Left ventricle myocardium inferior (tissue), 1 donor: ENCODE measurements around the gene CHRNA9. TPM values are rescaled to one million over a fixed set of nuclear protein-coding genes. Genes with fewer than 3 reads are reported as not detected.

Source experiments
- DNase-seq: peaks from one replicate; pipeline ENCODE4 v3.0.0-alpha.2; 2020
- H3K27ac ChIP-seq: fragments of 200-600 bp; replicated peaks from 2 replicates; pipeline ENCODE4 v1.8.0; 2021
- H3K27me3 ChIP-seq: fragments of 200-600 bp; 2 replicates; pipeline ENCODE4 v1.8.0; 2021; ENCODE audit warnings: low read depth
- H3K36me3 ChIP-seq: fragments of 200-600 bp; 2 replicates; pipeline ENCODE4 v1.8.0; 2021
- H3K4me1 ChIP-seq: fragments of 200-600 bp; 2 replicates; pipeline ENCODE4 v1.8.0; 2021
- H3K4me3 ChIP-seq: fragments of 200-600 bp; 2 replicates; pipeline ENCODE4 v1.8.0; 2021; ENCODE audit warnings: mild to moderate bottlenecking, moderate library complexity
- H3K9me3 ChIP-seq: fragments of 200-600 bp; replicated peaks from 2 replicates; pipeline ENCODE4 v1.8.0; 2021
- intact Hi-C: fragments of 100-400 bp; cut with micrococcal nuclease; formaldehyde crosslinking; loops from one replicate; pipeline ENCODE4 v1.11.0; 2022
- total RNA-seq: library from RNA; stranded (reverse); fragmentation: NEBNext Ultra II Directional; extraction: Animal tissue kit (Norgen Biotek cat#: 25700); gene quantifications from one replicate; pipeline ENCODE4 v1.2.1, GENCODE V29; 2021
- TF ChIP-seq, protein P1 (sequence below): fragments of 200-600 bp; IDR thresholded peaks from 2 replicates; pipeline ENCODE4 v1.8.0; 2021; ENCODE audit warnings: antibody characterized with exemption, mild to moderate bottlenecking, borderline replicate concordance
- donor health status: DM: no; HTN: yes; CAD: no; lungs with severe emphysema.

Gene CHRNA9
- total RNA-seq, 1 donor from 2014 or later, result not detected

DNA sequence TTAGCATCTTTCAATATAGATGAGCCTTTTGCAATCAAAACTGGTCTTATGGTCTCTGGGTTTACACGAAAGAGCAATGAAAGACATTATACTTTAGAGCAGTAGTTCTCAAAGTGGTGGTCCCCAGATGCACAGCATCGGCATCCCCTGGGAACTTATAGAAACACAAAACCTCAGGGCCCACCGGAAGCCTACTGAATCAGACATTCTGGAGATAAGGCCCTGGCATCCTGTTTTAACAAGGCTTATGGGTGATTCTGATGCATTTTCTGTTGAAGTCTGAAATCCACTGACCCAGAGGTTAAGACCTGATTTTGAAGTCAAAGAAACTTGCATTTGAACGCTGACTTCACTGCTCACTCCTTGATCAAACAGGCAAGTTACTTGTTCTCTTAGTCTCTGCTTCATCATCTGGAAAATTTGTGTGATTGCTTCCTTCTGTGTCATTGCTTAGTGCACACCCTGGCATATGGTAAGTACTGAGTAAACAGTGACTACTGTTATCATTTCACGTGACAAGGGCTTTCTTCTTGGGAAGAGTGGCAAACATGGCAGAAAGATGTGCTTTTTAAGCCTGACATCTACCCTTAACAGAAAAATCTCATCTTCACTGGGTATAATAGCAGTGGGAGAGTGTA, 14.5 kb downstream of the CHRNA9 start:
- DNase-seq, result no peak
- H3K4me3 ChIP-seq, result no peak overlapping the region
- TF ChIP-seq, protein P1, sequence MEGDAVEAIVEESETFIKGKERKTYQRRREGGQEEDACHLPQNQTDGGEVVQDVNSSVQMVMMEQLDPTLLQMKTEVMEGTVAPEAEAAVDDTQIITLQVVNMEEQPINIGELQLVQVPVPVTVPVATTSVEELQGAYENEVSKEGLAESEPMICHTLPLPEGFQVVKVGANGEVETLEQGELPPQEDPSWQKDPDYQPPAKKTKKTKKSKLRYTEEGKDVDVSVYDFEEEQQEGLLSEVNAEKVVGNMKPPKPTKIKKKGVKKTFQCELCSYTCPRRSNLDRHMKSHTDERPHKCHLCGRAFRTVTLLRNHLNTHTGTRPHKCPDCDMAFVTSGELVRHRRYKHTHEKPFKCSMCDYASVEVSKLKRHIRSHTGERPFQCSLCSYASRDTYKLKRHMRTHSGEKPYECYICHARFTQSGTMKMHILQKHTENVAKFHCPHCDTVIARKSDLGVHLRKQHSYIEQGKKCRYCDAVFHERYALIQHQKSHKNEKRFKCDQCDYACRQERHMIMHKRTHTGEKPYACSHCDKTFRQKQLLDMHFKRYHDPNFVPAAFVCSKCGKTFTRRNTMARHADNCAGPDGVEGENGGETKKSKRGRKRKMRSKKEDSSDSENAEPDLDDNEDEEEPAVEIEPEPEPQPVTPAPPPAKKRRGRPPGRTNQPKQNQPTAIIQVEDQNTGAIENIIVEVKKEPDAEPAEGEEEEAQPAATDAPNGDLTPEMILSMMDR, result no peak
- H3K27me3 ChIP-seq, result peaks cover 10% of the 10 kb centered on the region
- no peaks in the 10 kb centered on the region for H3K36me3 ChIP-seq
- no peaks in the 10 kb centered on the region for H3K4me1 ChIP-seq
- intact Hi-C loops, result no loop called here
- H3K9me3 ChIP-seq, result peaks cover 7% of the 10 kb centered on the region
- H3K27ac ChIP-seq, result no peak overlapping the region

DNA sequence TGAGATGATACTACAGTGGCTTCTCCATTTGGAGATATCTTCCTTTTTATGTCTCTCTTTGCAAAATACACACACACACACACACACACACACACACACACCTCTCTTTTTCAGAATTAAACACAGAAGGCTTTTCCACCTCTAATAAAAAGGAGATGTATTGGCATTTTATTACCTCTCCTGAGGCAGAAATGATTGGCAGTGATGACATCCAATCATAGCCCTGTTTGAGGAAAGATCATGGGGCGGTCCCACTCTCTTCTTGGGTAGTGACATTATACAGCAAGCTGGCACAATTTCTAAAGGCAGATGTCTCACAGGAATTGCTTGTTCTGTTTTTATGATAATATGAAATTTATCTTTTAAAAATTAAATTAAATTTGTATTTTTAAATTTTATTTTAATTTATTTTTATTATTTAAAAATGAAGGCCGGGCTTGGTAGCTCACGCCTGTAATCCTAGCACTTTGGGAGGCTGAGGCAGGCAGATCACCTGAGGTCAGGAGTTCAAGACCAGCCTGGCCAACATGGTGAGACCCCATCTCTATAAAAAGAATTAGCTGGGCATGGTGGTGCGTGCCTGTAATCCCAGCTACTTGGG, 15.6 kb downstream of the CHRNA9 start:
- Histone ChIP-seq H3K36me3 (no peaks in the 10 kb centered on the region), H3K27me3 (peaks cover 10% of the 10 kb centered on the region), H3K4me3 (no peak overlapping the region), H3K9me3 (peaks cover 7% of the 10 kb centered on the region), H3K27ac (no peak overlapping the region), H3K4me1 (no peaks in the 10 kb centered on the region)
- intact Hi-C loops, result no loop called here
- no peak for DNase-seq
- TF ChIP-seq, protein P1, result no peak

DNA sequence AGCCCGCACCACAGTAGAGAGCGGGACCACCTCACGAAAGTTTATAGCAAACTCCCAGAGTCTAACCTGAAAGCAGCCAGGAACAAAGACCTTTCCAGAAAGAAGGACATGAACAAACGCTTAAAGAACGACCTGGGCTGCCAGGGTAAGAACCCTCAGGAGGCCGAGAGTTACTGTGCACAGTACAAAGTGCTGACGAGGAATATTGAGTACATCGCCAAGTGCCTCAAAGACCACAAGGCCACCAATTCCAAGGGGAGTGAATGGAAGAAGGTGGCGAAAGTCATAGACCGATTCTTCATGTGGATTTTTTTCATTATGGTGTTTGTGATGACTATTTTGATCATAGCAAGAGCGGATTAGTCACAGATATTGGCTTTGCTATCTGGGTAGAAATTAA, 19.0 kb downstream of the CHRNA9 start:
- DNase-seq, result no peak
- TF ChIP-seq, protein P1, result no peak
- intact Hi-C loops, result no loop called here

DNA sequence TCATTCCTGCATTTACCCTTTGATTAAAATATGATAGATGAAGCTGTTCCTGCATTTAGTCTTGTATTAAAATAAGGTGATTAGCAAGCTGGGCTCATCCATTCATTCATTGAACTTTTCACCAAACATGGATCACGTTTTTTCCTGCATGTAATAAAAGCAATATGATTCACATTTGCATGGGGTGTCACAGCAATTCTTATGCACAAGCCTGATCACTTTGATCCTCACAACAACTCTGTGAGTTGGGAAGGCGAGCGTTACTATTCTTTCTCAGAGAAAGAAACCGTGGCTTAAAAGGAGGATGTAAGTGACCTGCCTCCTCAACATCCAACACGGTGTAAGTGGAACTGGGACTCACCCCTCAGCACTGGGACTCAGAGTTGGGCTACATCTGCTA, 20.0 kb downstream of the CHRNA9 start:
- H3K4me1 ChIP-seq, result no peaks in the 10 kb centered on the region
- no peaks in the 10 kb centered on the region for H3K36me3 ChIP-seq
- H3K9me3 ChIP-seq, result peaks cover 4% of the 10 kb centered on the region
- H3K27ac ChIP-seq, result no peak overlapping the region
- no peak for DNase-seq
- intact Hi-C loops, result no loop called here
- H3K27me3 ChIP-seq, result no peaks in the 10 kb centered on the region
- TF ChIP-seq, protein P1, result no peak
- H3K4me3 ChIP-seq, result no peak overlapping the region

More for the DNA sequence above, 19.0 kb downstream of the CHRNA9 start:
- no peak overlapping the region for H3K27ac ChIP-seq
- no peak overlapping the region for H3K4me3 ChIP-seq
- H3K27me3 ChIP-seq, result peaks cover 4% of the 10 kb centered on the region
- no peaks in the 10 kb centered on the region for H3K36me3 ChIP-seq
- no peaks in the 10 kb centered on the region for H3K9me3 ChIP-seq
- no peaks in the 10 kb centered on the region for H3K4me1 ChIP-seq

DNA sequence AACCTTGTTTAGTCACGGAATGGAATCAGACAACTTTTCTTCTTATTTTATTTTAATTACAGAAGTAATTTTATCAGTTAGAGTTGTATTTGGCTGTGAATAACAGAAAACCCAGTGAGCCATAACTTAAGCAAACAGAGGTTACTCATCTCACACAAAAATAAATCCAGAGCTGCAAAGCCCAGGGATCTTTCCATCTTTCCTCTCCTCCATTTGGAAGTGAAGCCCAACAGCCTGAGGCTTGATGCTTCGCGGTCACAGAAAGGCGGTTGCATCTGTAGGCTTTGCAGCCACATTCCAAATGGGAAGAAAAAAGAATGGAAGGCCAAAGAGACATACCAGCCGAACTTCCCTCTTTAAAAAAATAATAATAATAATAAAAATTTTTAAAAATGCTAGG, 22.6 kb downstream of the CHRNA9 start:
- TF ChIP-seq, protein P1, result no peak
- no peaks in the 10 kb centered on the region for H3K4me1 ChIP-seq
- H3K36me3 ChIP-seq, result no peaks in the 10 kb centered on the region
- no peak overlapping the region for H3K27ac ChIP-seq
- no peaks in the 10 kb centered on the region for H3K27me3 ChIP-seq
- peaks cover 23% of the 10 kb centered on the region for H3K9me3 ChIP-seq
- no peak for DNase-seq
- intact Hi-C loops, result no loop called here
- no peak overlapping the region for H3K4me3 ChIP-seq
